ENCODE data around the gene NECAP2.

DNA sequence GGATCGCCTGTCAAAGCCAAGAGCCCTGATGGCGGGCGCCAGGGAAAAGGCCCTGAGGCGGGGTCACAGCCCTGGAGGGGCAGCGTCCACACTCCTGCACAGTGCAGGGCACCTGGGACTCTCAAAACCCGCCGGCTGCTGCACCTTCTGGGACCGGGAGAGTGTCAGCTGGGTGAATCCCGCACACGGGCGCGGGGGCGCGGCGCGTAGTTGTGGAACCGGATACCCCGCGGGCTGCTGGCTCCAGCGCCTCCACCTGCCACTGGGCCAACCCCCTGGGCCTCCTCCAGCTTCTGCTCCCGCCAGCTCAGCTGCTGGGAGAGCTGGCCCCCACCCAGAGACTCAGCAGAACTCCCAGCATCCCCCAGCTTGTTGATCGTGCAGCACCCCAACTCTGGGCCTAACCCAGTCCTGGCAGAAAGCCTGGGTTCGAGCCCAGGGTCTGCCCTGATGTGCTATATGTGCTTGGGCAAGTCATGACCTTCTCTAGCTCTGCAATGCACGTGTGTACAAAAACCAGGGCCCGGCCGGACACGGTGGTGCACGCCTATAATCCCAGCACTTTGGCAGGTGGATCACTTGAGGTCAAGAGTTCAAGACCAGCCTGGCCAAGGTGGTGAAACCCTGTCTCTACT is 33.8 kb downstream of the NECAP2 start:
- TF ChIP-seq POLR2A (IDR thresholded peaks at IDR 0.05; ENCODE audit: low read length) (no peak), GATA1 (IDR thresholded peaks at IDR 0.05; ENCODE audit: low read depth, low read length) (no peak)
